Measurements from ENCODE around the gene HCRTR1.

The HCRTR1 gene

DNA sequence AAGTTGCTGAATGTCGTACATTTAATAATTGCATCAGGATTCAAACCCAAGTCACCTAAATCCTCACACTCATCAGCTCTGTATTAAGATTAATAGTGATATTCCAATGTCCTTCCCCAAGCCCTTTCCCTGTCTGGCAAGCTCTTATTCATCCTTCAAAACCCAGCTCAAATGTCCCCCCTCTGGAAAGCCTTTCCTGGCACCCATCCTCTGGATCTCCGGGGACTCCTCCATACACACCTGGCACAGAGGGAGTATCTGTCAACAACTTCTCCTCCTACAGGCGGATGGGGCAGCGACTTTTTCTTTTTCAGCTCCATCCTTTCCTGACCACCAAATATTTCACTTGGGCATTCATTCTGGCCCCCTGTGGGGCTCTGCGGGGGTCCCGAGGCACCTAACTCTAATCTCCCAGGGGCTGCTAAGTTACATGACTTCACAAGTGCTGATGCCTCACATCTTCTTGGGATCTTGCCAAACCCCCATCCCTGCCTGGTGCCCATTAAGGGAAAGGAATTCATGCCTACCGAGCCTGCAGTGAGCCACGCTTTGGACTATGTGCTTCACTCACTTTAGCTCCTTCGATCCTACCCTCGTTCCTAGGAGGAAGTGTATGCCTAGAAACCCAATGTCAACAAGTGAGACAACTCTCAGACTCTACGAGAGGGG lies 25.9 kb upstream of the HCRTR1 start:
- no peak overlapping the region for H3K4me3 ChIP-seq (ENCODE audit: low read length)
- peaks cover 13% of the 10 kb centered on the region for H3K4me1 ChIP-seq (ENCODE audit: insufficient read depth, low read length)
- no peaks in the 10 kb centered on the region for H3K36me3 ChIP-seq (ENCODE audit: insufficient read depth, low read length)
- 72% methylated on average over 11 of the region's 11 CpGs for WGBS
- H3K27me3 ChIP-seq (ENCODE audit: insufficient read depth, low read length): peaks cover 22% of the 10 kb centered on the region
- no peaks in the 10 kb centered on the region for H3K9me3 ChIP-seq (ENCODE audit: insufficient read depth, low read depth, low read length)
- H3K9ac ChIP-seq (ENCODE audit: low read depth, low read length): no peak overlapping the region
- no peak overlapping the region for H3K27ac ChIP-seq (ENCODE audit: low read depth, low read length)

DNA sequence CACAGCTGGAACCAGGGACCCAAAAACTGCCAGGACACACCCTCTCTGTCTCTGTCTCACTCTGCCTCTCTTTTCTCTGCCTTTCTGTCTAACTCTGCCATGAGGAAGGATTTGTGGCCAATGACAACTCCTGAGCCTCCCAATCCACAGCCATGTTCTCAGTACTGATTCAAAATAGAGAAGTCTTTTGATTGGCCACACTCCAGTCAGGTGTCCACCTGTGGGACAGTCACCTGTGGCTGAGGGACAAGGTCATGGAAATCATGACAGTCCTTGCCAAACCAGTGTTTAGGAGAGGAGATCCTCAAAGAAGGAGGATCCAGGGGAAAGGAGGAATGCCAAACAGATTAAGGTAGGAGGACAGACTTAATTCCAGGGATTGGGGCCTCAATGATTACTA lies 25.4 kb upstream of the HCRTR1 start:
- Histone ChIP-seq H3K9me3 (ENCODE audit: insufficient read depth, low read depth, low read length) (no peaks in the 10 kb centered on the region), H3K36me3 (ENCODE audit: insufficient read depth, low read length) (no peaks in the 10 kb centered on the region), H3K27me3 (ENCODE audit: insufficient read depth, low read length) (peaks cover 22% of the 10 kb centered on the region), H3K27ac (ENCODE audit: low read depth, low read length) (no peak overlapping the region), H3K9ac (ENCODE audit: low read depth, low read length) (no peak overlapping the region), H3K4me3 (ENCODE audit: low read length) (no peak overlapping the region), H3K4me1 (ENCODE audit: insufficient read depth, low read length) (peaks cover 13% of the 10 kb centered on the region)

GRCh38 chr1:31593136-31593665 lies 24.3 kb upstream of the HCRTR1 start:
- Histone ChIP-seq H3K4me3 (ENCODE audit: low read length) (no peak overlapping the region), H3K36me3 (ENCODE audit: insufficient read depth, low read length) (no peaks in the 10 kb centered on the region), H3K4me1 (ENCODE audit: insufficient read depth, low read length) (peaks cover 9% of the 10 kb centered on the region), H3K9me3 (ENCODE audit: insufficient read depth, low read depth, low read length) (no peaks in the 10 kb centered on the region), H3K9ac (ENCODE audit: low read depth, low read length) (no peak overlapping the region), H3K27ac (ENCODE audit: low read depth, low read length) (no peak overlapping the region), H3K27me3 (ENCODE audit: insufficient read depth, low read length) (peaks cover 20% of the 10 kb centered on the region)
- WGBS: 88% methylated on average over 5 of the region's 5 CpGs

DNA sequence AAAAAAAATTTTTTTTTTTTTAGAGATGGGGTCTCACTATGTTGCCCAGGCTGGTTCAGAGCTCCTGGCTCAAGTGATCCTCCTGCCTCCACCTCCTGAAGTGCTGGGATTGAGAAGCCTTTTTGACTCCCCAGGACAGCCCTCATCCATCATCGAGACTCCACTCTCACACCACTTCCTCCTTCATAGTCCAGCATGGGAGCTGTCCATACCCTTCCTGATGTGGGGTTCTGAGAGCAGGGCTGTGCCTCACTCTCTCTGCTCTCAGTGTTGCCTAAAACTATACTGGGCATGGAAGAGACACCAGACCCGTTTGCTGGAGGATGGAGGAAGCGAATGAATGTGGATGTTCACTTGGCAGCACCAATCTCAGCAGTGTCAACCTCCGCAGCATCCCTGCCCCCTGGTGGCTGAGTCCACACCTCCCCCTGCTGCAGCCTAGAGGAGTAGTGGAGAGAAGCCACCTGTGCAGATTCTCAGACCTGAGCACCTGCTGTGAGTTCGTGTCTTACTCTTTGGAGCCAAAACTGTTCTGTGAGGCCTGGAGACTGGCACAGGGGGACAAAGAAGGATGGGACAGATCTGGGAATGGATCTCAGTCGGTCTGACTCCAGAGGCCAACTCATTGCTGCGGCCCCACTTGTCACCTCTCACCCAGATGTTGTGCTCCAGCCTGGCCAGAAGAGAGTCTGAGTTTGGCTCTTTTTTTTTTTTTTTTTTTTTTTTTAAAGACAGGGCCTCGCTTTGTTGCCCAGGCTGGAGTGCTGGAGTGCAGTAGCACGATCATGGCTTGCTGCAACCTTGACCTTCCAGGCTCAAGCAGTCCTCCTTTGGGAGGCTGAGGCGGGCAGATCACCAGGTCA lies 23.5 kb upstream of the HCRTR1 start:
- Histone ChIP-seq H3K9me3 (ENCODE audit: insufficient read depth, low read depth, low read length) (no peaks in the 10 kb centered on the region), H3K27ac (ENCODE audit: low read depth, low read length) (no peak overlapping the region), H3K27me3 (ENCODE audit: insufficient read depth, low read length) (peaks cover 12% of the 10 kb centered on the region), H3K9ac (ENCODE audit: low read depth, low read length) (no peak overlapping the region), H3K4me1 (ENCODE audit: insufficient read depth, low read length) (peaks cover 4% of the 10 kb centered on the region; the same call in 1 of the 2 replicates), H3K36me3 (ENCODE audit: insufficient read depth, low read length) (no peaks in the 10 kb centered on the region), H3K4me3 (ENCODE audit: low read length) (no peak overlapping the region)
- WGBS: 52% methylated on average over 9 of the region's 10 CpGs

- 77% methylated on average over 4 of the region's 4 CpGs for WGBS
- Histone ChIP-seq H3K36me3 (ENCODE audit: insufficient read depth, low read length) (no peaks in the 10 kb centered on the region), H3K27me3 (ENCODE audit: insufficient read depth, low read length) (no peaks in the 10 kb centered on the region; the same call in 1 of the 2 replicates), H3K9me3 (ENCODE audit: insufficient read depth, low read depth, low read length) (no peaks in the 10 kb centered on the region), H3K9ac (ENCODE audit: low read depth, low read length) (no peak overlapping the region), H3K4me3 (ENCODE audit: low read length) (no peak overlapping the region), H3K4me1 (ENCODE audit: insufficient read depth, low read length) (no peaks in the 10 kb centered on the region), H3K27ac (ENCODE audit: low read depth, low read length) (no peak overlapping the region)
These were observed 21.4 kb upstream of the HCRTR1 start for GRCh38 chr1:31595836-31596736.

- no peak overlapping the region for H3K27ac ChIP-seq (ENCODE audit: low read depth, low read length)
- H3K27me3 ChIP-seq (ENCODE audit: insufficient read depth, low read length): no peaks in the 10 kb centered on the region; the same call in 1 of the 2 replicates
- no peaks in the 10 kb centered on the region for H3K36me3 ChIP-seq (ENCODE audit: insufficient read depth, low read length)
- H3K4me1 ChIP-seq (ENCODE audit: insufficient read depth, low read length): no peaks in the 10 kb centered on the region
- no peaks in the 10 kb centered on the region for H3K9me3 ChIP-seq (ENCODE audit: insufficient read depth, low read depth, low read length)
- H3K4me3 ChIP-seq (ENCODE audit: low read length): no peak overlapping the region
- no peak overlapping the region for H3K9ac ChIP-seq (ENCODE audit: low read depth, low read length)
- 94% methylated on average over 5 of the region's 6 CpGs for WGBS
These were observed 20.8 kb upstream of the HCRTR1 start for GRCh38 chr1:31596737-31597097.

- no peak overlapping the region for H3K4me3 ChIP-seq (ENCODE audit: low read length)
- H3K36me3 ChIP-seq (ENCODE audit: insufficient read depth, low read length): no peaks in the 10 kb centered on the region
- H3K4me1 ChIP-seq (ENCODE audit: insufficient read depth, low read length): no peaks in the 10 kb centered on the region
- 80% methylated on average over 6 of the region's 7 CpGs for WGBS
- H3K9ac ChIP-seq (ENCODE audit: low read depth, low read length): no peak overlapping the region
- H3K27me3 ChIP-seq (ENCODE audit: insufficient read depth, low read length): no peaks in the 10 kb centered on the region
- no peak overlapping the region for H3K27ac ChIP-seq (ENCODE audit: low read depth, low read length)
- H3K9me3 ChIP-seq (ENCODE audit: insufficient read depth, low read depth, low read length): no peaks in the 10 kb centered on the region
These were observed 18.5 kb upstream of the HCRTR1 start for GRCh38 chr1:31598980-31599379.

- Histone ChIP-seq H3K9ac (ENCODE audit: low read depth, low read length) (no peak overlapping the region), H3K4me1 (ENCODE audit: insufficient read depth, low read length) (no peaks in the 10 kb centered on the region), H3K9me3 (ENCODE audit: insufficient read depth, low read depth, low read length) (no peaks in the 10 kb centered on the region), H3K36me3 (ENCODE audit: insufficient read depth, low read length) (no peaks in the 10 kb centered on the region), H3K27me3 (ENCODE audit: insufficient read depth, low read length) (no peaks in the 10 kb centered on the region), H3K27ac (ENCODE audit: low read depth, low read length) (no peak overlapping the region), H3K4me3 (ENCODE audit: low read length) (no peak overlapping the region)
- 100% methylated on average over 2 of the region's 2 CpGs for whole genome bisulfite sequencing
These were observed 16.8 kb upstream of the HCRTR1 start for GRCh38 chr1:31600641-31601040.

- Histone ChIP-seq H3K9me3 (ENCODE audit: insufficient read depth, low read depth, low read length) (no peaks in the 10 kb centered on the region), H3K9ac (ENCODE audit: low read depth, low read length) (no peak overlapping the region), H3K36me3 (ENCODE audit: insufficient read depth, low read length) (no peaks in the 10 kb centered on the region), H3K4me3 (ENCODE audit: low read length) (no peak overlapping the region), H3K4me1 (ENCODE audit: insufficient read depth, low read length) (no peaks in the 10 kb centered on the region), H3K27me3 (ENCODE audit: insufficient read depth, low read length) (no peaks in the 10 kb centered on the region), H3K27ac (ENCODE audit: low read depth, low read length) (no peak overlapping the region)
- WGBS: 83% methylated on average over 2 of the region's 2 CpGs
These were observed 15.4 kb upstream of the HCRTR1 start for GRCh38 chr1:31602081-31602480.

DNA sequence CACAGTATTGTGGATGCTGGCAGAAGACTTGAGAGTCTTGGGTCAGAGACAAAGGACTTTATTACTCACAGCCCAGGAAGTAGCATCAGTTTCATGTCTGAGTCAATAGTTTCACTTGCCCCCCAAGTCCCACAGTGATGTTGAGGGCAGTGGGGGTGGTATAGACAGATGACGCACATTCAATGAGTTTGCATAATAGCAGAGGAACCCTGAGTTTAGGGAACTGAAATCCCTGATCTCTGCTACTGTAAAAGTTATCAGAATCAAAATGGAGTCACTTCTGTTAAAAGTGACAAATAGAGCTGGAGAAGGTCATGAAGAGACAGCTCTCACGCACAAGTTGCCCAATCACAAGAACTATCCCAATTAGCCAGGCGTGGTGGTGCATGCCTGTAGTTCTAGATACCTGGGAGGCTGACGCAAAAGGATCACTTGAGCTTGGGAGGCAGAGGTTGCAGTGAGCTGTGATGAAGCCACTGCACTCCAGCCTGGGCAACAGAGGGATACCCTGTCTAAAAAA lies 11.5 kb upstream of the HCRTR1 start:
- Histone ChIP-seq H3K27ac (ENCODE audit: low read depth, low read length) (no peak overlapping the region), H3K9ac (ENCODE audit: low read depth, low read length) (no peak overlapping the region), H3K36me3 (ENCODE audit: insufficient read depth, low read length) (no peaks in the 10 kb centered on the region), H3K9me3 (ENCODE audit: insufficient read depth, low read depth, low read length) (no peaks in the 10 kb centered on the region), H3K4me1 (ENCODE audit: insufficient read depth, low read length) (no peaks in the 10 kb centered on the region), H3K27me3 (ENCODE audit: insufficient read depth, low read length) (no peaks in the 10 kb centered on the region), H3K4me3 (ENCODE audit: low read length) (no peak overlapping the region)
- 84% methylated on average over 4 of the region's 4 CpGs for WGBS
